WTC11 (cell line): ENCODE results near the gene SMAD5.

Source experiments
- CTCF ChIP-seq: fragments of 200-600 bp; IDR thresholded peaks from 2 replicates; pipeline ENCODE4 v1.8.0; 2022; ENCODE audit warnings: antibody characterized with exemption
- E2F4 ChIP-seq: sonication (generic); formaldehyde crosslinking; IDR thresholded peaks from 2 replicates; pipeline ENCODE4 v1.8.1; 2022; ENCODE audit warnings: low read depth, mild to moderate bottlenecking, moderate library complexity, missing genetic modification reagents, borderline replicate concordance
- NR2C2 ChIP-seq: sonication (generic); formaldehyde crosslinking; IDR thresholded peaks from 2 replicates; pipeline ENCODE4 v1.8.0; 2022; ENCODE audit warnings: mild to moderate bottlenecking, missing genetic modification reagents
- ZNF138 ChIP-seq: sonication (generic); formaldehyde crosslinking; conservative IDR thresholded peaks from 2 replicates; pipeline ENCODE4 v1.8.1; 2022; ENCODE audit warnings: mild to moderate bottlenecking, moderate library complexity, missing genetic modification reagents
- TF ChIP-seq, protein P1 (sequence below): sonication (generic); formaldehyde crosslinking; IDR thresholded peaks from 2 replicates; pipeline ENCODE4 v1.8.0; 2022; ENCODE audit warnings: mild to moderate bottlenecking, missing genetic modification reagents
- TF ChIP-seq, protein P2 (sequence below): sonication (generic); formaldehyde crosslinking; IDR thresholded peaks from 2 replicates; pipeline ENCODE4 v1.8.1; 2022; ENCODE audit warnings: low read depth, missing genetic modification reagents, borderline replicate concordance

DNA sequence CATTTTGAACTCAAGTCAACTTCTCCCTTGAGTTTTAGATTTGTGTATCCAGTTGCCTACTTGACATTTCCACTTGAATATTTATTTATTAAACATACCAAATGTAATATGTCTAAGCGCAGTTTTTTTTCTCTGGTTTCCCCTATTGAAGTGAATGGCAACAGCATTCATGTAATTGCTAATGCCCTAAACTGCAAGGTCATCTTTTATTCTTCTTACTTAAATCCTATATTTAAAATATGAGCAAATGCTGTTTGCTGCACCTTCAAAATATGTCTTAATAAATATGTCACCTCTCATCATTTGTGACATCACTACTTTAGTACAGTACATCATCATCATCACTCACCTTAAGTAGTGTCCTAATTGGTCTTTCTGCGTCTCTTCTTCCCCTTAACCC is 22.4 kb downstream of the SMAD5 start:
- TF ChIP-seq E2F4 (CRISPR knock-in tag) (no peak), NR2C2 (CRISPR knock-in tag) (no peak), CTCF (no peak), ZNF138 (CRISPR knock-in tag) (no peak)
- TF ChIP-seq, protein P1, sequence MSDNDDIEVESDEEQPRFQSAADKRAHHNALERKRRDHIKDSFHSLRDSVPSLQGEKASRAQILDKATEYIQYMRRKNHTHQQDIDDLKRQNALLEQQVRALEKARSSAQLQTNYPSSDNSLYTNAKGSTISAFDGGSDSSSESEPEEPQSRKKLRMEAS (CRISPR knock-in tag) = no peak
- TF ChIP-seq, protein P2, sequence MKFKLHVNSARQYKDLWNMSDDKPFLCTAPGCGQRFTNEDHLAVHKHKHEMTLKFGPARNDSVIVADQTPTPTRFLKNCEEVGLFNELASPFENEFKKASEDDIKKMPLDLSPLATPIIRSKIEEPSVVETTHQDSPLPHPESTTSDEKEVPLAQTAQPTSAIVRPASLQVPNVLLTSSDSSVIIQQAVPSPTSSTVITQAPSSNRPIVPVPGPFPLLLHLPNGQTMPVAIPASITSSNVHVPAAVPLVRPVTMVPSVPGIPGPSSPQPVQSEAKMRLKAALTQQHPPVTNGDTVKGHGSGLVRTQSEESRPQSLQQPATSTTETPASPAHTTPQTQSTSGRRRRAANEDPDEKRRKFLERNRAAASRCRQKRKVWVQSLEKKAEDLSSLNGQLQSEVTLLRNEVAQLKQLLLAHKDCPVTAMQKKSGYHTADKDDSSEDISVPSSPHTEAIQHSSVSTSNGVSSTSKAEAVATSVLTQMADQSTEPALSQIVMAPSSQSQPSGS = no peak
